Myocyte (in vitro differentiated cells): ENCODE measurements around the gene MIOX. TPM values are rescaled to one million over a fixed set of nuclear protein-coding genes. Genes with fewer than 3 reads are reported as not detected.
A peak's percentile ranks its signal among the peaks of the same experiment; 100 is the strongest.

Experiments
- DNase-seq: peaks from one replicate; pipeline ENCODE4 v3.0.0-alpha.2; 2012; ENCODE audit warnings: low read depth
- total RNA-seq: library from RNA; depleted of rRNA; stranded (reverse); fragments of >200 nt; gene quantifications from 2 replicates; pipeline ENCODE4 v1.2.3, GENCODE V29; 2014

The MIOX gene
- total RNA-seq, 1 donor from 2014 or later: not detected

DNA sequence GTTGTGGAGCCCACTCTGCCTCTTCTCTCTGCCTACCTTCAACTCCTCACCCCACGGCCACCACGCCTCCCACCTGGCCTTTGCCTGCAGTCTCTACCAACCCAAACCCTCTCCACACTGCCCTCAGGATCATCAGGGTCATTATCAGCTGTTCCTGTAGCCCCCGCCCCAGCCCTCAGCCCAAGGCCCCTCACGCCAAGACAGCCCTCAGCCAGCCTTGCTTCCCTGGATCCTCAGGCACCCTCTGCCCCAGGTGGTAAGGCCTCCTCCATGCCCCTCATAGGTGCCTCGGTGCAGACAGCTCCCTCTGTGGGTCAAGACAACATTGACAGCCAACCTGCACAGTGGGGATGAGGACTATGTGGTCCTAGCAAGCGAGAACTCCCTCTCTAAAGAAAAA, 13.6 kb upstream of the MIOX start:
- no peak for DNase-seq

GRCh38 chr22:50473855-50474671, 12.6 kb upstream of the MIOX start:
- DNase-seq: peak; percentile 51

GRCh38 chr22:50474710-50475651, 11.7 kb upstream of the MIOX start, which contains the start of gene SBF1:
Gene SBF1, minus strand, starts transcription at chr22:50475035. Its CDS starts 195 bp downstream, at chr22:50474840.
- DNase-seq: peak; percentile 91

DNA sequence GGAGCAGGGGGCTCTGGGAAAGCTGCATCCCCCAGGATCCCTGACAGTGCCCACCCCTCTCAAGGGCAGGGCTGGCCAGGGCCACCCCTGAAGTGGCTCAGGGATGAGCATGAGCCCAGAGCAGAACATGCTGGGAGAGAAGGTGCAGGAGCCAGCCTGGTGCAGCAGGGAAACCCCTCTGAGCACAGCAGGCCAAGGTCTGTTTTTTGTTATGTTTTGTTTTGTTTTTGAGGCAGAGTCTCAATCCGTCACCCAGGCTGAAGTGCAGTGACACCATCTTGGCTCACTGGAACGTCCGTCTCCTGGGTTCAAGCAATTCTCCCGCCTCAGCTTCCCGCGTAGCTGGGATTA, 11.0 kb upstream of the MIOX start:
- no peak for DNase-seq

- DNase-seq: no peak
Measured at GRCh38 chr22:50476868-50477267, 9.8 kb upstream of the MIOX start.

DNA sequence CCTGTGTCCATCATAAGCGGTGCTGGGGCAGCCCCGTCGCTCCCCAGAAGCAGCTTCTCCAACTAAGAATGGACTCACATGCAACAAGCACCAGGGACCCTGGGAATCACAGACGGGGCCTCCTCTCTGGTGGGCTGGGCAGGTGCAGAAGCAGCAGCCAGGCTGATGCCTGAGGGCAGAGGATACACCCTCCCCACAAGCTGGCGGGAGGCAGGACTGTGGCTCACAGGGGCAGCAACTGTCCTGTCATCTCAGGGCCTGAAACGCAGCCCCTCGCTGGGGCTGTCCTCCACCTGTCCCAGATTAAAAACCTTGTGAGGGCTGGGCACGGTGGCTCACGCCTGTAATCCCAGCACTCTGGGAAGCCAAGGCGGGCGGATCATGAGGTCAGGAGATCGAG, 8.7 kb upstream of the MIOX start:
- DNase-seq: no peak

GRCh38 chr22:50479721-50480120, 6.9 kb upstream of the MIOX start:
- no peak for DNase-seq

DNA sequence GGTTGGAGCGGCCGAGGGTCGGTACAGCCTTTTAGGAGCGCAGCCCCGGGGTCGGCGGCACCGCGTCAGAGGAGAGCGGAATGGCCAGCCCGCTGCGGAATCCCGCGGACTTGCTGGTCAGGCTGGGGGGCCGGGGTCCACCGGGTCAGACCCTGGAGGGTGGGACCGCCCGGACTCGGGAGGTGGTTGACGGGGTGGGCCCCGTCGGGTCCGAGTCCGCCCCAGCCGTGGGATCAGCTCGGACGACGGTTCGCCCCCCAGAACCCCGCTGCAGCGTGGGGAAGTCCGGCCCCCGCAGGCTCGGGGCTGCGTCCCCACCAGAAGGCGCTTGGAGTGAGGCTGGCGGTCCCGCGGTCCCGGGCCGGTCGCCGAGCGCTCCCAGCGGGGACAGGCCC, 5.6 kb upstream of the MIOX start:
- no peak for DNase-seq

GRCh38 chr22:50481440-50482106, 5.1 kb upstream of the MIOX start, which contains the start of gene ADM2:
Gene ADM2, plus strand, starts transcription at chr22:50481543. Its CDS starts 305 bp downstream, at chr22:50481848.
- DNase-seq: no peak

DNA sequence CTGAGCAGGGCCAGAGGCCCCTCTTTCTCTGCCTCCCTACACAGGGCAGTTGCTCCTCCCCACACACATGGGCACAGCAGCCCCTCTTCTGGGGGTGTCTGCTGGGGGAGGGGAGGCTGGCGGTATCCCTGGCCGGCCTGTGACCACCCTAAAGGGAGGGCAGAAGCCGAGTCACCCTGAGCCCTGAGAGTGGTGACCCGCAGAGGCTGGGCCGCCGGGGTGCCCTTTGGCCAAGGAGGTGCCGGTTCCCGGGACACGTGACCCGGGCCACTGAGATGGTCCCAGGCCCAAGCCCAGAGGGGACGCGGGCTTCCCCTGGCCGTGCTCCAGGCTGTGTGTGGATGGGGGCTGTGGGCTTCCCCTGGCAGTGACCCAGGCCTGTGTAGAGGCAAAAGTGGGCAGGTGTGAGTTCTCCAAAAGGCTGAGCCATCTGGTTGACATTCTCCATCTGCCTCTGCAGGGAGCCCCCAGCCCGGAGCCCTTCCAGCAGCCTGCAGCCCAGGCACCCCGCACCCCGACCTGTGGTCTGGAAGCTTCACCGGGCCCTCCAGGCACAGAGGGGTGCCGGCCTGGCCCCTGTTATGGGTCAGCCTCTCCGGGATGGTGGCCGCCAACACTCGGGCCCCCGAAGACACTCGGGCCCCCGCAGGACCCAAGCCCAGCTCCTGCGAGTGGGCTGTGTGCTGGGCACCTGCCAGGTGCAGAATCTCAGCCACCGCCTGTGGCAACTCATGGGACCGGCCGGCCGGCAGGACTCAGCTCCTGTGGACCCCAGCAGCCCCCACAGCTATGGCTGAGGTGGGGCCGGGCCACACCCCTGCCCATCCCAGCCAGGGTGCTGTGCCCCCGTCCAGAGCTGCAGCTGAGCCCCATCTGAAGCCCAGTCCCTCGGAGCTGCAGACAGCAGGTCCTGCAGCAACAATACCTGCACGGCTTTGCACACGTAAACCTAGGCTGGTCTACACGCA, 4.3 kb upstream of the MIOX start:
- DNase-seq: no peak

GRCh38 chr22:50483106-50483505, 3.6 kb upstream of the MIOX start:
- no peak for DNase-seq

GRCh38 chr22:50483556-50483955, 3.1 kb upstream of the MIOX start:
- DNase-seq: no peak

DNA sequence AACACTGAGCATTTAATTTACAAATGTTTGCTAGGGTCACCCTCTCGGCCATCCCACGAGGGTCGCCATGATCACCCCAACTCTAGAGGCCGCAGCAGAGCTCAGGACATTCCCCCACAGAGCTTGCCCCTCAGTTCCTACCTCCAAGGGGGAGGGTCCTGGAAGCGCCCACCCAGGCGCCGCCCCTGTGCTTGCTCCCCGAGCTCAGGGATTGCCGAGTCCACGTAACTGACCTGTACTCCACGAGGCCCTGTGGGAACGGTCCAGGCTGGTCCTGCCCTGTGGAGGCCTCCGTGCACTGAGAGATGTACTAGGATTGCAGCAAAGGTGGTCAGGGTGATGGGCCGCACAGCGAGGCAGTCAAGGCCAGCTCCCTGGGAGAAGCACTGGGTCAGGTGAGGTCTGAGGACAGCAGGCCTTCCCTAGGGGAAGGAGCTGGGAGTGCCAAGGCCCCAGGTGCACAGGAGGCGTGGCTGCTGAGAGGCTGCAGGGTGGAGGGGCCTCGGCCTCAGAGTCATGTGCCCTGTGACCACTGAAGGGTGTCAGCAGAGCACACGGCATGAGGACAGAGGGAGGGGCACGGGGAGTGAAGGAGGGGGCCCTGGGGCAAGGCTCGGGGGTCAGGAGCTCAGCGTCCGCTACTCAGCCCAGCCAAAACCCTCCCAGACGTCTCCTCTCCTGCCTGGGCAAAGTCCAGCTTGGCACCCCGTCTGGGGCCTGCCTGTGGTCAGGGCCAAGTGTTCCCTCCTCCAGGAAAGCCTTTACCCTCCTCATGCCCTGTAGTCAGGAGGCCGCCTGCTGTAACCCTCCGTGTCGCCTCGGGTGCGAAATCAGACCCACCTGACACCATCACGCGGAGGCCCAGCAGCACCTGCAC, 2.4 kb upstream of the MIOX start:
- no peak for DNase-seq

- DNase-seq: no peak
Measured at GRCh38 chr22:50485221-50486131, 1.2 kb upstream of the MIOX start.

DNA sequence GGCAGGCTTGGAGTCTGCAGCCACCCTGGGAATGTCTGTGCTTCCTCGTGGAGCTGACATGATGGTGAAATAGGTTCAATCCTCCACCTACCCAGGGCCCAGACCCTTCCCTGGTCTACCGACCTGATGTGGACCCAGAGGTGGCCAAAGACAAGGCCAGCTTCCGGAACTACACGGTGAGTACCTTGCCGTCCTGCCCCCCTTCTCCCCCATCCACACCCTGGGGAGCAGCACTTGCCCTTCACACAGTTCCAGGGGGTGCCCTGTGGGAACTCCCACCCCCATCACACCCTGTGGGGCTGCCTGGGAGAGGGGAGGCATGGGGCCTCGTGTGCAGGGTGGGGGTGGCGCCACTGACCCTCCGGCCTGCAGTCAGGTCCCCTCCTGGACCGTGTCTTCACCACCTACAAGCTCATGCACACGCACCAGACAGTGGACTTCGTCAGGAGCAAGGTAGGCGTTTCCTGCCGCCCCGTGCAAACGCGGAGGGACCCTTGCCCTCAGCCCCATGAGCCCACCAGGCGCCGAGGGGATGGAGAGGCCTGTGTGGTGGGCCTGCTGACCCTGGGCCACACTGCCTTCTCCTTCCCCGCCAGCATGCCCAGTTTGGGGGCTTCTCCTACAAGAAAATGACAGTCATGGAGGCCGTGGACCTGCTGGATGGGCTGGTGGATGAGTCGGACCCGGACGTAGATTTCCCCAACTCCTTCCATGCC, 789 bp downstream of the MIOX start:
- DNase-seq: no peak

GRCh38 chr22:50488006-50488677, 1.5 kb downstream of the MIOX start:
- no peak for DNase-seq

DNA sequence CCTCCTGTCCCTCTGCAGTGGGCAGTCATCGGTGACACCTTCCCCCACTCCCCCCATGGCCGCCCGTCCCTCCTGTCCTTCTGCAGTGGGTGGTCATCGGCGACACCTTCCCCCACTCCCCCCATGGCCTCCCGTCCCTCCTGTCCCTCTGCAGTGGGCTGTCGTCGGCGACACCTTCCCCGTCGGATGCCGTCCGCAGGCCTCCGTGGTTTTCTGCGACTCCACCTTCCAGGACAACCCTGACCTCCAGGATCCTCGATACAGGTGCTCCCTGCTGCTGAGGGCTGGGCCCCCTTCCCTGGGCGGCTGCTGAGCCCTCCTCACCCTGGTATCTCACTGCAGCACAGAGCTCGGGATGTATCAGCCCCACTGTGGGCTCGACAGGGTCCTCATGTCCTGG, 2.2 kb downstream of the MIOX start:
- DNase-seq: no peak
